GM18498 (cell line): ENCODE results near the gene FANCG.
A peak's percentile ranks its signal among the peaks of the same experiment; 100 is the strongest.

ENCODE experiments used
- ATAC-seq: cut with Tn5 transposase; IDR thresholded peaks from one replicate; pipeline ENCODE4 v1.9.1; 2021; ENCODE audit warnings: mild to moderate bottlenecking, moderate library complexity; ENCODE audit not compliant: unreplicated experiment

FANCG gene

DNA sequence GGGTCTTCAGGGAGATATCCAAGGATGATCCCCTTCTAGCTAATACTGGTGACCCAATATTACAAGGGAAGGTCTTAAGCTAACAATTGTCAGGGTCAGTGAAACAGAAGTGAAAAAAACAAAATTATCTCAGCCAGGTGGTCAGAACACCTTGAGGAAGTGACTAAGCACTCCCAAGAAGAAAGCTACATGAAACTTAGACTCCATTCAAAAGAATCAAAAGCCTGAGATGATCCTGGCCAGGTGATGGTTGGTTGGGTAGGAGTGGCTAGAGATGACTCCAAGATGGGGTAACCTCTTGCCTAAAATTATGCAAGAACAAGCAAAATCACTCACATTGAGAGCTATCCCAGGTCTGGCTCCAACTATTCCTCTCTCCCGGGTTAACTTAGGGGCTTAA lies 12.7 kb downstream of the FANCG start:
- no peak for ATAC-seq

DNA sequence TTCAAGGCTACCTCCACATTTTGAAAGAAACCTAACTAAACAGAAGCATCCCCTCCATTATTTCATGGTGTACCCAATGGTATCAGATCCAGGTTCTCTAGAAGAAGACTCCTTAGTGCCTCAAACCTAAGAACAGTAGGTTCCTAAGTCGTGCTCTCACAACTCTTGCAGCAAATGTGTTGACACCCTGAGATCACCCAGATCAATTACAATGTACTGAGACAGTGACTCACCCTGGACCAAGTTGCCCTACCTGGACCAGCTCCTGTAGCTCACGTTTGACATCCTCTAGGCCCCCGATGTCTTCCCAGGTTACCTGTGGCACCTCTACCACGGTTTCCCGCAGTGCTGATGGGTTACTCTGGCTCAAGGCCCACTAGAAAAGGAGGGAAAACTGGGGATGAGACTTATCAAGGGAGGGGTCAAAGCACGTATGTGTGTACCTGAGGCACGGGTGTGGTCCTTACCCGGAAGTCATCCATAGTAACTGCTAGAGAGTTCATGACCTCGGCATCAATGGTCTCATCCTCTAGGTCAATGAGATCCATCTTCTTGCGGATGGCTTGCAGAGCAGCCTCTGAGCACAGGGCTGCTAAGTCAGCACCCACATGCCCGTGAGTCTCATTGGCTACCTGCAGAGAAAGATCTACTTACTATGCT lies 19.1 kb downstream of the FANCG start:
- ATAC-seq: no peak

DNA sequence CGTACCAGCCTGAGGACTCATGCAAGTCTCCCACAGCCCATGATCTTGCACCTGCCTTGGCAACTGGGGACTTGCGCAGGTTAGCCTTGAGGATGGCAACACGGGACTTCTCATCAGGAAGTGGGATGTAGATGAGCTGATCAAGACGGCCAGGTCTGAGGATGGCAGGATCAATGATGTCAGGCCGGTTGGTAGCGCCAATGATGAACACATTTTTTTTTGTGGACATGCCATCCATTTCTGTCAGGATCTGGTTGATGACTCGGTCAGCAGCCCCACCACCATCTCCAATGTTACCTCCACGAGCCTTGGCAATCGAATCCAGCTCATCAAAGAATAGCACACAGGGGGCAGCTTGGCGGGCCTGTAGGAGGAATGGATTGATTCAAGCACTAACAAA lies 20.3 kb downstream of the FANCG start:
- no peak for ATAC-seq

DNA sequence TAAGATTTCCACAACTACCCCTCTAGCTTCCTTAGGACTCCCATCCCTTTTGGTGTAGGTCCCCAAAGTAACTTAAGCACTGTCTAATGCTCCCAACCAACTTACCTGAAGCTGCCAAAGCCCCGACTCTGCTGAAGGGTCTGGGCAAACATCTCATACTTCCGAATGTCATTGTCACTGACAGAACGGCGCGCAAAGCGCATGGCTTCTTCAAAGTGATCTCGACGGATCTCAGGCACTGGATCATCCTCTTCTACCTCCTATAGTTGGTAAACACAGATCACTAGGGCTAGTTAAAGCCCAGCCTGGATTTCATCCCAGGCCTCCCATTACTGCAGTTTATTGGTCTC lies 22.5 kb downstream of the FANCG start:
- no peak for ATAC-seq

DNA sequence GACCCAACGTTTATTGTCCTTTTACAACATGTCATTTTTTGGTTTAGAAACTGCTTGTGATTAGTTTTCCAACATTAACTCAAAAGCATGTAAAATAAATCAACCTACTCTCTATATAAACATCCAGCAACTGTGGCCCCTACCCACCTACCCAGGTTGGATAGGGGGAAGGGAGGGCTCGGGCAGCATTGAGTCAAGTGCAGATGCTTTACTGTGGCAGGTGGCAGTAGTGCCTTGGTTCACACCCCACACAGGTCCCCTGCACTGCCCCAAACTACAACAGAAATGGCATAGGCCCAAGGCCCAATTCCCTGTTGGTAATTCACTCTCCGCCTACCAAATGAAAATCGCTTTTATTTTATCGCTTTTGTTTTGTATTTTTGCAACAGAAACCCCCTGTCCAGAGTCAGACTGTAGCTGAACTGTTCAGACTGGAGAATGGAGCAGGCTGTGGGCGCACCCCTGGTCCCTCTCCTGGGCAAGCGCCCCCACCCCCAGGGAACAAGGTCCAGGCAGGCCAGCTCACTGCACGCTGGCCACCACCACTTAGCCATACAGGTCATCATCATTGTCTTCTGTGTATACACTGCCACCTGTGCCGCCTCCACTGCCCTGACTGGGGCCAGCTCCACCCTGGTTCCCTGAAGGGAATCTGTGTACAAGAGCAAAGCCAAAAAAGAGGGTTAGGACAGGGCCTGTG lies 23.0 kb downstream of the FANCG start:
- ATAC-seq: no peak

DNA sequence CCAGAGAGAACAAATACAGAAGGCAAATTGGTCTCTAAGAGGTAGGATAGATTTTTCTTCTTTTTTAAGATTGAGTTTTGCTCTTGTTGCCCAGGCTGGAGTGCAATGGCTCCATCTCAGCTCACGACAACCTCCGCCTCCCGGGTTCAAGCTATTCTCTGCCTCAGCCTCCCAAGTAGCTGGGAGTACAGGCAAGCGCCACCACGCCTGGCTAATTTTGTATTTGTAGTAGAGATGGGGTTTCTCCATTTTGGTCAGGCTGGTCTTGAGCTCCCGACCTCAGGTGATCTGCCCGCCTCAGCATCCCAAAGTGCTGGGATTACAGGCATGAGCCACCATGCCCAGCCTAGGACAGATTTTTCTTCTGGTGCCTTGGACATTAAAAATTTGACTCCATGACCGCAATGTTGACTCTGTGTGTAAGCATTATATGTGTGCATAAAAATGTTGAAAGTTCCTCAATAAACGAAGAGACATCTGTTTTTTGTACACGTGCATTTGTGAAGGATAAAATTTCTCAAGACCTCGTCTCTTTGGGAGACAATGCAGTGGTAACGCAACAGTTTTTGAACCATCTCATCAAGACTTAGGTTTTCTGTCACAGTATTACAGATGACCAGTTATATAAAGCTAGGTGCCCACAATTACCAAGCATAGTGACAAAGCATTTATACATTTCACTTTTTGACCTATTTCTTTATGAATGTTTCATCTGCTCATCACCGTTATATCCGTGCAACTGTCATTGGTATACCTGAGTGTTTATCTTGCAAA lies 24.7 kb downstream of the FANCG start:
- no peak for ATAC-seq

DNA sequence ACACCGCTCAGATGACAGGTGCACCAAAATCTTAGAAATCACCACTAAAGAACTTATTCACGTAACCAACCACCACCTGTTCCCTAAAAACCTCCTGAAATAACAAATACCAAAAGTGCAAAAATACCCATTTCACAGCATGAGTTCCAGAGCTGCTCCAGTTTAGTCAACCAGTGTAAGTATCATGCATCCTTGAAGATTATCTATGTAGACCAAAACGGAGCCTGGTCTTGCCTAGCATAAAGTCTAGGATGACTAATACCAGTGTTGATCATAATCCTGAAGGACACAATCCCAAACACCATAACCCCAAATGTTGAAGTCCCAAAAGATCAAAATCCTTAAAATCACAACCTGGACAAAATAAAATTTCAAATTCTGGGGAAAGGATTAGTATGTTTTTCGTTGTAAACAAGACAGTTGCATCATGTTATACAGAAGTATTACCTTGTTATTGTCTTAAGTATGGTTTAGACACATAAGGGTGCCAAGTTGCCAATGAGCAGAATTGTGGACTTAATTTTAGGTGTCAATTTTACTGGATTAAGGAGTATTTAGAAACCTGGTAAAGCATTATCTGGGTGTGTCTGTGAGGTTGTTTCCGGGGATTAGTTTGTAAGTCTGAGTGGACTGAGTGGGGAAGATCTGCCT lies 25.4 kb downstream of the FANCG start:
- no peak for ATAC-seq

DNA sequence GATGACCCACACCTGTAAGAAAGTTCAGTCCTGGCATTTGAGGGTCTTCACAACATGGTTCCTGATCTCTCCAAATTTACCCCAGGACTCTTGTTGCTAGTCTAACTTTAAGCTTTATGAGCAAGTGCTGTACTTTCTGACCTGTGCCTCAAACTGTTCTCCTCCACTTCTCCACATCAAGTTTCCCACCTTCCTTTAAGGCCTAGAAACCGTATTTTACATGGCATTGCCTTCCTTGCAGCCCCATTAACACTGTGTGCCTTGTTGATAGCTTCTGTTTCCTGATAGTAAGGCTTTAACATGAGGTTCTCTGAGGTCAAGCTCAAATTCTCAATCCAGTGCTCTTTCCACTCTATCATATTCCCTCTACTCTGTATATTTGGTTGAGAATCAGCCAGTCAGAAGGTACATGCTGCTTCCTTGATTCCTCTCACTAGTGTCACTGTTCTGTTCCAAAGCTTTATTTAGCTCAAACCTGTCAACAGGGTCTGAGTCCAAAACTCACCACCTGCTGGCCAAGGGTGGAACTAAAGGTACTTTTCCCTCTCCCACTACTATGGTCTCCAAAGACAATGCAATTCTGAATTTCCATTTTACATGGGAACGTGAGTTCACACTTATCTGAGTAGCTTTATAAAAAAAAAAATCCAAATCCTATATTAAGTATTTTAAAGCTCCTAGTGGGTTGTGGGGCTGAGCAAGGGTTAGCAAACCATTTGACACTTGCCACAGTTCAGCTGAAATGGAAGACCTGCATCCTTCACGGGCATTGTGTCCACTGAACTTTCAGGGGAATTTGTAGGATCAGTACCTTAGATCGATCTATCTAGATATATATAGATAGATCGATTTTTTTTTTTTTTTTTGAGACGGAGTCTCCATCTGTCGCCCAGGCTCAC lies 28.4 kb downstream of the FANCG start:
- peak; percentile 66 for ATAC-seq

DNA sequence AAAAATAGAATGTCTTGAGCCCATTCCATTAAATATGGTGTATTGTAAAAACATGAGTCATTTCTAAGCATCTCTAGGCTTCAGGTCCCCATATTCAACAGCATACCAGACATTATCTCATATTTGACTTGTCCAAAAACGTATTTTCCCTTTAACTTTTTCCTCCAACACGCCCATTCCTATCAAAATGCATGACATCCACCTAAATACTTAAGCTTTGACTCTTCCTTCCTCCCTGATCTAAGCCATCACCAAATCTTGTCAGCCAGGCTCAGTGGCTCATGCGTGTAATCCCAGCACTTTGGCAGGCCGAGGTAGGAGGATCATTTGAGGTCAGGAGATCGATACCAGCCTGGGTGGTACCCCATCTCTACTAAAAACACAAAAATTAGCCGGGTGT lies 31.2 kb downstream of the FANCG start:
- ATAC-seq: no peak

DNA sequence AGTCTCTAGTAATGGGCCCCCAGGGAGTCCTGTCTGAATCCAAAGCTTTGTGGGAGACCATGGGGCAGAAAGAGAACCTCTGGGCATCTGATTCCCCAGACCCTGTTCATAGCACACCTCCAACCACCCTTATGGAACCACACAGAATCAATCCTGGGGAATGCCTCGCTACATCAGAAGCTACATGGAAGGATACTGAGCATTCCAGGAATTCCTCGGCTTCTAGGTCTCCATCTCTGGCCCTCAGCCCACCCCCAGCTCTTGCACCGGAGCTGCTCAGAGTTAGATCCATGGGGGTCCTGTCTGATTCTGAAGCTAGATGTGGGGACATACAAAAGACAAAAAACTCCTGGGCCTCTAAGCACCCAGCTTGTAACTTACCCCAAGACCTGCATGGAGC lies 35.7 kb downstream of the FANCG start:
- ATAC-seq: no peak

DNA sequence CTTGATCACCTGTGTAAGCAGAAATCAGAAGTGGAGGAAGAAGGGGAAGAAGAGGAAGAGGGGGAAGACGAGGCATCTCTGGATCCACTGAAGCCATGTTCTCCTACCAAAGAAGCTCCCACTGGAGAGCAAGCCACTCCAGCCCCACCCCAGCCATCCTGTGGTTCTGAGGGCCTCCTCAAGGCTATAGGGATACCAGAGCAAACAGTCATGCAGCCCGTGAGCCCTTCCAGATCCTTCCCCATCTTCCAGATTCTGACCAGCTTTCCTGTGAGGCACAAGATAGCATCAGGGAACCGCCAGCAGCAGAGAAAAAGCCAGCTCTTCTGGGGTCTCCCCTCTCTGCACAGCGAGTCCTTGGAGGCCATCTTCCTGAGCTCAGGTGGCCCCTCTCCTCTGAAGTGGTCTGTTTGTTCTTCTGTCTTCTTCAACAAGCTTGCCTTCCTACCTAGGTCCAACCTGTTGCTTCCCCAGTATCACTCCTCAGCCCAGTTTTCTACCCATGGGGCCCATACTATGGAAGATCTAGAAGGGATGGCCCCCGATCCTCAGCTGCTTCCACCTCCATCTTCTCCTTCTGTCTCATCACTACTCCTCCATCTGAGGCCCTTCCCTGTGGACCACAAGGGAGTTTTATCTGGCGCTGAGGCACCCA lies 36.7 kb downstream of the FANCG start:
- no peak for ATAC-seq

DNA sequence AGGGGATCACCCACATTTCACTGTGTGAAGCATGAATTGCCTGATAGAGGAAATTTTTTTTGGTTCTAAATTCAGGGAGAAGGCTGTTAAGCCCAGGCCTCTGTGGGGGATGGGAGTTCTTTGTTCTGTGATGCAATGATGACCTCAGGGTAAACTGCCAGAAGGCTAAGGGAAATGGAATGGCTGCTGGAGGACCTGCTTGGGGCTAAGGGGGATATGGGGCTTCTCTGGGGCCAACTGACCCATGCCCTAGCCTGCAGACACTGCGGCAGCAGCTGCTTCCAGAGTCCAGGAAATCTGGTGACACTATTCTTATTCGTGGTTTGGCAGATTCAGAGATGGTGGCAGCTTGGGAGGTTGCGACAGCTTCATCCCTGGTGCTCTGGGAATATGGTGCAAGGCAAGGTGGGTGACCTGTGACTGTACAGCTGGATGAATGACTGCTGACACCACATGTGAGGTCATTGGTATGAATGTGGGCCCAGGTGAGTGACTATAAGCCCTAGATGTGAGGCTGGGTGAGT lies 37.6 kb downstream of the FANCG start:
- ATAC-seq: no peak

DNA sequence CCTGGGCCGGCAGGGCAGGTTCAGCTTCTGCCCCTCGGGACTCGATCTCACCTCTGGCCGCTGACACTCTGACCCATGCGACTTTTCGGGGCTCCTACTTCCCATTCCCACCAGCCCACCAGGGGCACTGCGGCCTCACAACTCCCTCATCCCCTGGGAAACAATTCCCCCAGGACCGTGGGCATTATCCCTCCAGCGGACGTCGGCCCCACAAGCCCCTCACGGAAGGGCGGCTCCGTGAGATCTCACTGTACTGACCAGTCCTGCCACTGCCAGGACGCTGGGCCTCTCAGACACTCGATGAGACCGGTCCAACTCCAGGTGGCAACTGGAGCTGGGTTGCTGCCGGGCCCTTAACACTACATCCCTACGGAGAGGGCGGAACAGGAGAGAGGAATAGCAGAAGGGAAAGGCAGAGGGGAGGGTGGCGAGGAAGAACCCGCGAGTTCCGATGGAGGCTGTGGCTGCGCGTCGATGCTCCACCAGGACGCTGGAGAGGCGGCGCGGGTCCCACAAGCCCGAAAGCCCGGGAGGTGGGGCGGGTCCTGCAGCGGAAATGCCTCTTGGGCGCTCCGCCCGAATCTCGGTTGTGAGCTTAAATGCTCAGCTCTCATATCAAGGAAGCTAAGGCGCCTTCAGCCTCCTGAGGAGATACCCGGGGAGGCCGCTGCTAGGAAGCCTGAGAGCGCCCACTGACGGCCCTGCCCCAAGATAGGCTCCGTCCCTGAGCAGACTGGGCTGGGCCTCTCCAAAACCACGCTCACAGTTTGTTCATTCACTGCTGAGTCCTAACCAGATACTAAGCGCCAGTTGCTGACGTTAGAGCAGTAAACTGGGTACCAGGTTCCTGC lies 43.7 kb downstream of the FANCG start:
- ATAC-seq: no peak

DNA sequence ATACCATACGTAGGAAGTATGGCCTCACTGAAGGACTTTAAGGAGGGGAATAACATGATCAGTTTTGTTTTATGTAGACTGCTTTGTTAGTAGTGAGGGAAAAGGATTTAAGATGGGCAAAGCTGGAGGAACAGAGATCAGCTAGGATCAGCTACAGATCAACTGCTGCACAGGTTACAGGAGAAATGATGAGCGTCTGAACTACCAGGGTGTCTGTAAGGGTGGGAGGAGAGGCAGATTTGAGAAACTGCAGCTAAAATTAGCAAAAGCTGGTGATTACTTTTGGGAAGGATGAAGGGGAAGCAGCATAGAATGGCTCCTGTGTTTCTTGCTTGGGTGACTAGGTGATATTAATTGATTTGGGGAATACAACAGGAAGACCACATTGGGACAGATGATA lies 46.6 kb downstream of the FANCG start:
- no peak for ATAC-seq

DNA sequence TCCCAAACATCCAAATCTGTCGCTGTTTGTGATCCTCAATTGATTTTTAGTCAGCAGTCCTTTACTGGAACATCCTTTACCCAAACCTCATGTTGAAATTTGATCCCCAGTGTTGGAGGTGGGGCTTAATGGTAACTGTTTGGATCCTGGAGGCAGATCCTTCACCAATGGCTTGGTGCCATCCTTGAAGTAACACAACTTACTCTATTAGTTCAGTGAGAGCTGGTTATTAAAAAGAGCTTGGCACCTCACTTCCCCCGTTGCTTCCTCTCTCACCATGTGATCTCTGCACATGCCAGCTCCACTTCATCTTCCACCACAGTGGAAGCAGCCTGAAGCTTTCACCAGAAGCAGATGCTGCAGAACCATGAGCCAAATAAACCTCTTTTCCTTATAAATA lies 49.9 kb downstream of the FANCG start:
- ATAC-seq: no peak

DNA sequence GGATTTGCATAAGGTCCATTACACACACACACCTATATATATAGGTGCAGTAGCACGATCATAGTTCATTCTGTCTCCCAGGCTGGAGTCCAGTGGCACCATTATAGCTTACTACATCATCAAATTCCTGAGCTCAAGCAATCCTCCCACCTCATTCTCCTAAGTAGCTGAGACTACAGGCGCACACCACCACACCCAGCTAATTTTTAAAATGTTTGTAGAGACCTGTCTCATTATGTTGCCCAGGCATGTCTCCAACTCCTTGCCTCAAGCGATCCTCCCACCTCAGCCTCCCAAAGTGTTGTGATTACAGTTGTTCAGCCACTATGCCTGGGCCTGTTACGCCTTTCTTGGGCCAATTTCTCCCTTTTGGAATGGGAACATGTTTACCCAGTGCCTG lies 50.5 kb downstream of the FANCG start:
- no peak for ATAC-seq

DNA sequence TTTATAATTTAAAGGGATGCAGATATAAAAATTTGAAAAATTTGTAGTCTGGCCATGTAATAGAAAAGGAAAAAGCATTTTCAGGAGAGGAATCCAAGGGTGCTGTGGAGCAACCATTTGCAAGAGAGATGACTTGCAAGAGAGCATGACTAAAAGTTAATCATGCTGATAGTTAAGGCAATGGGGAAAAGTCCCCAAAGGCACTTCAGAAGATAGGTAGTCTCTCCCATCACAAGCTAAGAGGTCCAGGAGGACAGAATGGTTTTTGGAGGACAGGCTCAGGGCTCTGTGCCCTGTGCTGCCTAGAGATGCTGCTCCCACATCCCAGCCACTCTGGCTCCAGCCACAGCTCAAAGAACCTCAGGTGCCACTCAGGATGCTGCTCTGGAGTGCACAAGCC lies 51.4 kb downstream of the FANCG start:
- ATAC-seq: no peak

DNA sequence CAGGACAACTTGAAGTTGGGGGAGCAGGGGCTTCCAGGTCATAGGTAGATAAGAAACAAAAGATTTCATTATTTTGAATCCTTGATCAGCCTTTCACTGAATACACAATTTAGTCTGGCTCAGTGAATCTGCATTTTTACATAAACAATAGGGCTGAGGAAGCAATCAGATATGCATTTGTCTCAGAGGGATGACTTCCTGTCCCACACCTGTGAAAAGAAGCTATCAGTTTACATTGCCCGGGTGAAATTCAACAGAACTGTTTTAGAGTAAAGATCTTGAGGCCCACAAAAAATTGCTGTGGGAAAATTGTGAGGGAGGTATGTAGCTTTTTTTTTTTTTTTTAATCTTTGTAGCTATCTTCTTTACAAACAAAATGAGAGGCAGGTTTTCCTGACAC lies 51.9 kb downstream of the FANCG start:
- ATAC-seq: no peak

DNA sequence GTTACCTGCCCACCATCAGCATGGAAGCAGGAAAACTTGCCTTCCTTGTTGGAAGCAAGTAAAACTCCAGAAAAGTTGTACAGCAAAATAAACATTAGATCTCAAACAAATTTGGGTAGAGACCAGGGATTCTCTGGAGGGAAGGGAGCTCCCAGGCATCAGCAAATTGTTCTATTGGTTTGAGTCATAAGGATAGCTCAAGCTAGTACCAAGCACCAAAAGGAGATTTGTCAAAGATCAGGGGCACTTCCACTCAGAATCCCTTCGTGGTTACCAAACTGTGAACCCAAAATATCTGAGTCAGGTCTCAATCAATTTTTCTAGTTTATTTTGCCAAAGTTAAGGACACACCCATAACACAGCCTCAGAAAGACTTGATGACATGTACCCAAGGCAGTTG lies 52.4 kb downstream of the FANCG start:
- ATAC-seq: no peak
